SKM-1 (cell line): ENCODE data around the gene PPP1R12B.
"Not testable (repeated sequence)": the region's sequence is repeated elsewhere in the genome, so short reads cannot be mapped to it uniquely, and the experiment has no call there.

ENCODE experiments used
- DNase-seq: peaks from one replicate; lab custom pipeline; 2025; ENCODE audit not compliant: unreplicated experiment; lab: John Stamatoyannopoulos, UW

The PPP1R12B gene

DNA sequence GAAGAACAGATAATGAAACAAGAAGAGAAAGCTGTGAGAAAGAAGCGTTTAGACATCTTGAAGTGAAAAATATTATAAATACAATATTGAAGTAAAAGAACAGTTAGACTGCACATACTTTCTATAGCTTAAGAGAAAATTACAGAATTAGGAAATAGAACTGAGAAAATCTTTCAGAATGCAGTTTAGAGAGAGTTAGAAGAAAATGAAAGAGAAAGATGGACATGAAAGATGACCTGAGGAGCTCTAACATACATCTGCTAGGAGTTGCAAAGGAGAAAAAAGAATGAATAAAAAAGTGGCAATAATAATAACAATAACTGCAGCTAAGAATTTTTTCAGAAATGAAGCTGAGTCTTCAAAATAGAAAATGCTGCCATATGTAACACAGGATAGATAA, 173.0 kb downstream of the PPP1R12B start:
- not testable (repeated sequence) for DNase-seq

DNA sequence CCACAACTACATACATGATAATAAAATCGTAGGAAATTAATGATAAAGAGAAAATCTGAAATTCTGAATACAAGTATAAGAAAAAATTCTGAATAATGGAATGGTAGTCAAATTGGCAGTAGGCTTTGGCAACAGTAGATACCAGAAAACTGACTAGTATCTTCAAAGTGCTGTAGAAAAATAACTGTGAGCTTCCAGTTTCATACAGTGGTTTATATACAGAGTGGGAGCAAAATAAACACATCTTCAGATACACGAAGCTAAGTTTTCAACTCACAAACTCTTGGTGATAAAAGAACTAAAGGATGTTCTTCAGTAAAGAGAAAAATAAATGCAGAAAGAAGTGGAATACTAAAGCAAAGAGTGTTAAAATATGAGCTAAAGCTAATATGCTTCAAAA, 173.4 kb downstream of the PPP1R12B start:
- DNase-seq = no peak

DNA sequence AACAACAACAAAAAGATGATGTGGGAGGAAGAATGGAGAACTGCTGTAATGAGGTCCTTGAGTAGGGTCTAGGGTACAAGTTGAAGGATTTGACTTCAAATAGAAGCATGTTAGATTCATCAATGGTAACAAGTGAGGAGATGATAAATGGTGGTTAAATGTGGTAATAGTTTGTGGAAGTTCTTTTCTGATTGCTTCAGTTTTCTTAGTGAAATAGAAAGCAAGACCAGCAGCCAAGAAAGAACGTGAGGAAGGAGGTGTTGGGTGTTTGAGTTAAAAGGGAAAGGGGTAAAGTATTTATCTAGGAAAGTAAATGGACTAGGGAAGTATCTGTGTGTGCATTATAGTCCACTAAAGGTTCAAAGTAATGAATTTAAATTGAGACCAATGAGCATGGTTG, 177.6 kb downstream of the PPP1R12B start:
- not testable (repeated sequence) for DNase-seq

DNA sequence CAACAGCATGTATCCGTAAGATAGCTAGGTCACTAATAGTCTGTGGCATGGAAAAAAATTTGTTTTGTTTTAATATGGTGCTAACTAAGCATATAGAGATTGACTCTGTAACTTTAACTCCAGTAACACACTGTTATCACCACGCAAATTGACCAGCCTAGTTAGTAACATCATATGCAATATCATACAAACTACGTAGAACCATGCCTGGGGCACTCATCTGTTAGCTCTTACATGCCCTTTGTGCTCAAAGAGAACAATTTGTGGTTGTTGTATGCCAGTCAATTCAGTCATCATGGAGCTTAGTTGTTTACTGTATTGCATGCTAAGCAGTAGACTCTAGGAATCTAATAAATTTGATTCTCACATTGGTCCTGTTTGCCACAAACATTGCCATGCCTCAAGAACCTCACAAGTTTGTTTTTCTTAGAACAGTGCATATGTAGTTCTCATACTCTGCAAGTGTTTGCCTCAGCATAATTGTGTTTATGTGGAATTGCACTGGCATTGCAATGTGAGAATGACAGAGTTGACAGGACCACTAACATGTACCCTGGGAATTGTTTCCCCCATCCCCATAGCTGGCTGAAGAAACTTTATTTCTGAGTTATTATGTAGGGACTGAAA, 179.7 kb downstream of the PPP1R12B start:
- not testable (repeated sequence) for DNase-seq

DNA sequence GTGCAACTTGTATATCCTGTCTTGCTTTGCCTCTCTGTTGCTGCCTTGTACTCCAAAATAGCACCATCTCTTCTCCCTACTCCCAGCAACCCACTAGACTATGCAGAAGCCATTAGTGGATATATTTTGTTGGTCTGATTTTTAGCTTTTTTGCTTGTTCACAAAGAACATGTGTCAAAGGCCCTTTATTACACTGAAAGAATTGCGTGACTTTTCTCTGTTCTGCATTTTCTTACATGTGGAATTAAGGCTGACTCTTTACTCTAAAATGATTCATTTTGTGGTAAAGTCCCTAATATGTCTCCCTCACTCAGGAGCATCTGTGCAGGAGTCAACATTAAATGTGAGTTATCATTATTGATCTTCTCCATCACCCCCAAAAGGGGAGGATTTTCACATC, 182.2 kb downstream of the PPP1R12B start:
- DNase-seq = not testable (repeated sequence)

DNA sequence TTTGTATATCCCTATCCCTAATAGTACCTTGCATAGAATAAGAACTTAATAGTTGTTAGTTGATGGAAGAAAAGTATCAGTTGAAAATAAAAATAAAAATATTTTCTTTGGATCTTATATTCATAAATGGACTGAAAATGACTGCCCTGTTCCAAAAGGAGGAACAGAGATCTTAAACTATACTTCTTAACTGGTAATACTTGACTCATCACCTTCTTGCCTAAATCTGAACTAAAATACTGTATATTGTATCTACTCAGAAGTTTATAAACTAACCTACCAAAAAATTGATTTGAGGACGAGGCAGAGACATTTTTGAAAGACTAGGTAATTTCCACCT, 182.9 kb downstream of the PPP1R12B start:
- DNase-seq = no peak

DNA sequence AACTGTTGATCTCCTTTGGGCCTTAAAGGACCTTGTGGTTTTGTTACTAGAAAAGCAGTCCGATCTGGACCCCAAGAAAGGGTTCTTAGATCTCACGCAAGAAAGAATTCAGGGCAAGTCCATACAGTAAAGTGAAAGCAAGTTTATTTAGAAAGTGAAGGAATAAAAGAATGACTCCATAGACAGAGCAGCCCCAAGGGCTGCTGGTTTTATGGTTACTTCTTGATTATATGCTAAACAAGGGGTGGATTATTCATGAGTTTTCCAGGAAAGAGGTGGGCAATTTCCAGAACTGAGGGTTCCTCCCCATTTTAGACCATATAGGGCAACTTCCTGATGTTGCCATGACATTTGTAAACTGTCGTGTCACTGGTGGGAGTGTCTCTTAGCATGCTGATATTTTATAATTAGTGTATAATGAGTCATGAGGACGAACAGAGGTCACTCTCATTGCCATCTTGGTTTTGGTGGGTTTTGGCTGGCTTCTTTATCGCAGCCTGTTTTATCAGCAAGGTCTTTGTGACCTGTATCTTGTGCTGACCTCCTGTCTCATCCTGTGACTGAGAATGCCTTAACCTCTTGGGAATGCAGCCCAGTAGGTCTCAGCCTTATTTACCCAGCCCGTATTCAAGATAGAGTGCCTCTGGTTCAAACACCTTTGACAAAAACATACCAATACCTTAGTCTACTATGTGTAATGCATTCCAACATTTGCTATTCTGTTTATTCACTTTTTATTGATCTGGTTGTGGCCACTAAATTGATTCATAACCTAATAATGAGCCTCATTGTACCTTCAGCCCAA, 183.5 kb downstream of the PPP1R12B start:
- DNase-seq = not testable (repeated sequence)

DNA sequence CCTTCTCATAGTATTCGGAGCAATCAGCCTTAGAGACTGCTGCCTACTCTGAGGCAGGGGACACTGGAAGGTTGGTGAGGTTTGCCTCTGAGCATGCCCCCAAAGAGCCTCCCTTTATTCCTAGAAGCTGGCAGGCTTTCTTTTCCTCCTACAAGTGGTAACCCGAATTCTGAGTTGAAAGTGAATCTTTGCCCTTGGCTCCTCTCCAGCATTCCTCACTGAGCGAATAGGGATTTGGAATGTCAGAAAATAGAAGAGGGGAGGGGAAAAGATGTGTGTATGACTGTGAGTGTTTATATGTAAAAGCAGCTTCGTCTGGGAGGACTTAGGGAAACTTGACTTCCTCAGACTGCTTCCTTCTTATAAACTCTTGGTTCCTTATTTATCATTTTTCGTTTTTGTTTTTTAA, 190.7 kb downstream of the PPP1R12B start:
- DNase-seq = not testable (repeated sequence)

DNA sequence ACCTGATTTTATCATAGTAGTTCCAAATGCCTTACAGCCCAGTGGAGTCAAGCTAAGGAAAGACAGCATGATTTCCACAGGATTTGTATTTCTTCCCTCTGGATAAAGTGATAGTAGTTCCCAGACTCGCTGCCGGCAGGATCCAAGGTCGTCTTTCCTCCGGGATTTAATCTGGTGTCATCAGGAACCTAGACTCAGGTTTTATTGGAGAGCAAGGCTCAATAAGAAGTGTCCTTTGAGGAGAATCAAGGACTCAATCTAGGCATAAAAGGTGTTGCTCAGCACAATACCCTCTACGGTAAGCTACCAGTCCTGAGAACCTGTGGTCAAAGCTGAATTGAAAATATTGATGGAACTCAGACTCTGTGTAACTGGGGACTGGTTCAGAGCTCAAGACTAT, 191.1 kb downstream of the PPP1R12B start:
- not testable (repeated sequence) for DNase-seq

DNA sequence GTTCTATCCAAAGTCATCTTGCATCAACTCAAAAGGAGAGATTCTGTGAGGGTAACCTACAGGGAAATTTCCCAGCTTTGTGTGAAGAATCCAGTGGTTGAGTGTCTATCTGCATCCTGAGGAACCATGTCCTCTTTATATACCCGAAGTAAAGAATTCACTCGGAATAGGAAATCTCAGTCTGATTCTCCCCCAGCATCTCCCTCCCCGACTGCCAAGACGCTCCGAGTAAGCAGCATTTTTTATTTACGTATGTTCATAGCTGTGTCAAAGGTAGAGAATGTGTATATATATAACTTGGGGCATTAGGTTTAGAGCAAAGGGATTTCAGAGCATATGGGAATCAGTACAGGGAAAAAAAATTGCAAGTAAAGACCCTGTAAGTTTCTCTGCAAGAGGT, 191.5 kb downstream of the PPP1R12B start:
- no peak for DNase-seq

DNA sequence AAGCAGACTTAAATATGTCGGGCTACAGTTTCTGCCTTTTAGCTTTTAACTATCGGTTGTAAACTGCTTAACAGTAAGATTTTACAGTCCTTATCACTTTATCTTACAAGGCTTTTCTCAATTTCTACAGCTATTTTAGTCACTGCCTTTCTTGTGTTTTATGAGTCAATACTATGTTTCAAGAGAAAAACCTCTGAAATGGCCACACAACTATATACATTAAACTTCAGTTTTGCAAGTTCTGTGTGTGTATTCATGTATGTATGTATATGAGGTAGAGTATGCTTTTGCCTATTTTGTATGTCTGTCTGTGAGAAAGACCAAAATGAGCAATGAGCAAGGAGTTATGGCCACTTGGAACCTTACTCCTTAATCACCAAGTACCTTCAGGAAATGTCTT, 191.9 kb downstream of the PPP1R12B start:
- no peak for DNase-seq

DNA sequence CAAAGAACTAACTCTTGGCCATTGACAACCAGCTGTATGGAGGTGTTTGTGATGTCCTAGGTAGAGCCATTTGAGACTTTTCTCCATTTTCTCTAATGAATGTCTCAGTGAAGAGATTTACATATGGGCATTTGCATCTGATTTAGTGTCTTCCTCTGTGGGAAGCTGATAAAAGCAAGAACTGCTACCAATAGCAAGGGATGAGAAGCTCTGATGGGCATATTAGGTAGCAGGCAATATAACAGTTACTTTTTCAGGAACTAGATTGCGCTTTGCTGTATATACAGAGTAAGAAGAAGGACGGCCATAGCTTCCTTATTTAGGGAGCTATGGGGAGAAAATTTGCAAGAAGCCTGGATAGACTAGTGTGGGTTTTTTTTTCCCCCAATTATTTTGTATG, 192.4 kb downstream of the PPP1R12B start:
- DNase-seq = not testable (repeated sequence)

DNA sequence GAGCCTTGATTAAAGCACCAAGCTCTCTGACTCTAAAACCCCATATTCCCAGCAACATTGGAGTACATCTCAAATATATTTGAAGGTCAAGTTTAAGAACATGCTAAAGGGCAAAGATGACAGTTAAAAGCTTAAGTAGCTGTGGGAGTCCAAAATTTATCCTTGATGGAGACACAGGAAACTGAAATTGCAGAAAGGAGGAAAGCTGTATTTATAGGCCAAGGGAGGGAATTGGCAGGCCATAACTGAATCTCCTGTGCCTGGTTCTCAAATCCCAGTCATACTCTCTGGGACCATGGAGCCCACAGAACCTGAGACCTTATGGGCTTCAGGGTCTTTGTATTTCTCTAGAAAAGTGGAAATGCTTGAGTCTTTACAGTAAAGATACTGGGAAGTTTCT, 193.9 kb downstream of the PPP1R12B start:
- DNase-seq = not testable (repeated sequence)

DNA sequence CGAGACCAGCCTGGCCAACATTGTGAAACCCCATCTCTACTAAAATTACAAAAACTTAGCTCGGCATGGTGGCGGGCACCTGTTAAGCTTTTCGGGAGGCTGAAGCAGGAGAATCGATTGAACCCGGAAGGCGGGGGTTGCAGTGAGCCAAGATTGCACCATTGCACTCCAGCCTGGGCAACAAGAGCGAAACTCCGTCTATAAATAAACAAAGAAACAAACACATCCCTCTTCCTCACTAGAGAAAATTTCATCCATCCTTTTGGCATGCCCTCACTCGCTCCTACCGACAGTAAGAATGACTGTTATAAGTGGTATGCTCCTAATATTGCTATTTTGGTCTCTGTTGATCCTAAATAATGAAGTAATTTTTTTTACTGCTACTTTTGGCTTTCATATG, 195.0 kb downstream of the PPP1R12B start:
- DNase-seq = not testable (repeated sequence)

DNA sequence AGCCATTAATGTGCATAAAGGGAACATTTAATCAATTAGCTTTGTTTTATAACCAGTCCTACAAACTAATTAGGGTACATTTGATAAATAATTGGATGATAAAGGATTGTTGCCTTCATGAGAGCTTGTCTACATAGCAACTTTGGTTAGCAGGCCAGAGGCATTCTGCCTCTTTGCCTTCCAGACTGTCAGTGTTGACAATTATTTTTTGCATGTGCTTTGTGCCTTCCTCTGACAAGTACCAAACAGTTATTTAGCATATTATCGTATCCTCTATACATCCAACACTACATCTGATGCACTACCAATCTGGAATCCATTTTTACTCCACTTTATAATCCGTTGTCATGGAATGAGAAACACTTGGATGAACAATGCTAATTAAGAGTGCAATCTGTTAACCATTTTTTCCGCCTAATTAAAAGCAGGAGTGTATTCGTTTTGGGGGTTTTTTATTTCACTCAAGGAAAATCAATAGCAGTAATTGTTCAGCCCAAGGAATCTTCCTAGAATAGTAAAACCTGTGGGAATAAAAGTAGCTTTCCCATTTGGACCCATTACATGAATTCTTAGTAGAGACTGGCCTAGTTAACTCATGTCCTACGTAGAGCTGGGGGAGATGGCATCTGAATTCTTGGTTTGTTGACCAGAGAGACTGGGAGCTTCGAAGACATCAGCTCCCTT, 196.4 kb downstream of the PPP1R12B start:
- DNase-seq = not testable (repeated sequence)

DNA sequence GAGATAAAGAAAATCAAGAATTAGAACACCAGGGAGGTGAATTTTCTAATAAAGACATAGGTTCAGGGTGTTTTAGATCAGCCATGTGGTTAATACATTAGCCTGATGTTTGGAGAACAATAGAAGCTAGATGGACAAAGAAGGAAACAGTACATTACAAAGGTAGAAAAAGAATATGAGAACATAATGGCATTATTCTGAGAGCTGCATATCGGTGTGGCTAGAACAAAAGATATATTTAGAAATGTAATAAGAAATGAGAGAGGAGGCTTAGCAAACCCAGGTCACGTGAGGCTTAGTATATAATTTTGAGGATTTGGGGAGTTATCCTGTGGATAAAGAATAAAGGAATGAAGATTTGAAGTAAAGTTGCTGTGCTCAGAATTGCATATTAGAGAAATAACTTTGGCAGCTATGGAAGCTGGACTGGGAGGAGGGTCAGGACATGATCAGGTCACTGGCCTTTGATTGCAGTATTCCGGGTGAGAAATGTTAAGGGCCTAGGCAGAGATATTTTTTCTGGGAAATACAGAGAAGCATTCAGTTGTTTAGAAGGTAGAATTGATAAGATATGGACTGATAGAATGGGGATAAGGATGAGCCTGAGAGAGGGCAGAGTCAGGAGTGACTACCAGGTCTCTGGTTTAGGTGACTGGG, 197.3 kb downstream of the PPP1R12B start:
- not testable (repeated sequence) for DNase-seq

DNA sequence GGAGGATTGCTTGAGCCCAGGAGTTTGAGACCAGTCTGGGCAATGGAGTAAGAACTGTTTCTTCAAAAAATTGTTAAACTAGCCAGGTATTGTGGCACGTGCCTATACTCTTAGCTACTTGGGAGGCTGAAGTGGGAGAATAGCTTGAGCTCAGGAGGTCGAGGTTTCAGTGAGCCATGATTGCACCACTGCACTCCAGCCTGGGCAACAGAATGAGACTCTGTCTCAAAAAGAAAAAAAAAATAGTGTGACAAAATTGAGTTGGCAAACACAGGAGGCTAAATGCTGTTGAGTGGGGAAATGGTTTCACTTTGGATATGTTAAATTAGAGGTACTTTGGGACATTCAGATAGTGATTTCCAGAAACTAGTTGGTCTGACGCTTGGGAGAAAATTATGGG, 197.9 kb downstream of the PPP1R12B start:
- DNase-seq = not testable (repeated sequence)

DNA sequence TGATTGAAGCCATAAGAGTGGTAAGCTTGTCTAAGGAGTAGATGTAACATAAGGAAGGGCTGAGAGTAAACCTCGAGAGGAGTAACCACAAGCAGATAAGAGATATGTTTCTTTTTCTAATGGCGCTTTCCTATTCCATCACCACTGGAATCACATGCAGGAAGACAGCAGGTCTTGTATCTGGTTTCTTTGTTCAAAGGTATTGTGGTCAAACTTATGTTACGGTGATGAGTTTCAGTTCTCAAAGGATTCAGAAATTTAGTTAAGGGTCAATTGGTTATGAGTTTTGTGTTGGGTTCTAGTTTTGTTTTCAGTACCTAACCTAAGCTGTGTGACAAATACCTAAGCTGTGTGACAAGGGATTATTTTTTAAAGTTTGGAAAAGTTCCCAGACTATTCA, 198.3 kb downstream of the PPP1R12B start:
- not testable (repeated sequence) for DNase-seq

DNA sequence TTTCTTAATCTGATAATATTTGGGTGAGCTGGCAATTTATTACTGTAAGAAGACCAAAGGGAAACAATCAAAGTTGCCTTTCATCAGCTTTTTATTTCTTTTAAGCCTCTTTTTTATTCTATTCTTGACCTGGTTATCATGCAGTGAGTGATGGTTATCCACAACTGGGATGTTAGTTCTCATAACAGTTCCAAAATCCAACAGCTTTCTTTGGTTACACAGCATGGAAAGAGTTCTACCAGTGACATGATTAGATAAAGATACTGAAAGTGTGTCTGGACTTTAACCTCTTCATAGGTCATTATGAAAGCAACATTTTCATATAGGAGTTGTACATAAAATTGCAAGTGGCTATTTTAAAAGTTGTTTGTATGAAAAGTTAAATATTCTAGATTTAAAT, 198.7 kb downstream of the PPP1R12B start:
- DNase-seq = no peak

DNA sequence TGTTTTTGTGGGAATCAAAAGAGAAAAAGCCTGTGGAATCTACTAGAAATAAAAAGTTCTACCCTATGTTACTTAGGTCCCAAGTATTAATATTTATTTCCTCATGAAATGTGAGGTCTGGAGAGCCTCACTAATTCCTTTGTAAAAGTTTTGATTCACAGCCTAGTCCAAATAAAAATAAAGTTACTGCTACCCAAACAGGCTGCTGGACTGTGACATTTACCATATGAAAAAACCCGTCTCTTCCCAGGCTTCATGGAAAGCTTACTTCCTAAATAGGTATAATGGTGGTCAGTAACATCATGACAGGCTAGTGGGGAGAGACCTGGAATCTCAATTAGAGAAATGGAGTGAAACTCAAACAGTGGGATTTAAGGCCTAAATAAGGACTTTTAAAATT, 201.6 kb downstream of the PPP1R12B start:
- DNase-seq = not testable (repeated sequence)

DNA sequence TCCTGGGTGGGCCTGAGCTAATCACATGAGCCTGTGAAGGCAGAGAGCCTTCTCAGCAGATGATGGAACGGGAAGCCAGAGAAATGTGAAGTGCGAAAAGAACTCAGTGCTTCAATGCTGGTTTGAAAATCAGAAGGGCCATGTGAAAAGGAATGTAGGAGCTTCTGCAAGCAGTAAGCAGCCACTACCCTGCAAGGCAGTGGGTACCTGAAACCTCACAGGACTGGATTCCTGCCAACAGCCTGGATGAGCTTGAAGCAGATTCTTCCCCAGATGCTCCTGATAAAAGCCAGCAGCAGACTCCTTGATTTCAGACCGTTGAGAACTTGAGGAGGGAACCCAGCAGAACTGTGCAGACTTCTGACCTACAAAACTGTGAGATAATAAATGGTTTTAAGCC, 203.2 kb downstream of the PPP1R12B start:
- DNase-seq = no peak

DNA sequence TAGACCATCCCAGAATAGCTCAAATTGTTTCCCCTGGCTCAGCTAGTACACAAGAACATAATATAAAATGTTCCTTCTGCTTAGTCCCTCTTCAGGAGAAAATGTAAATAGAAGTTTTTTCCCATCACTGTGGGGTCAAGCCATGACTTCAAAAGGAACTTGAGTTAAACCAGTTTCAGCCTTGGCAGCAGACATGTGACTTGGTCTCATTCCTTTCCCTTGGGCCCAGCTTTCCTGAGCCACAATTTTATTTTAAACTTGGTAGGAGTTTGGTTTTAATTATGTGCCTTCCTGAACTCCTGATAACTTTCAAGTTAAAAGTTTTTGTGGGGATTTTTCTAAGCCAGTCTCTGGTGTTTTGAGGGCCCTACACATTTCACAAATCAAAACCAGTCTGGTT, 204.1 kb downstream of the PPP1R12B start:
- DNase-seq = not testable (repeated sequence)
